ENCODE results near the gene CEACAM16.

GRCh38 chr19:44649578-44650145 lies 49.3 kb upstream of the CEACAM16 start:
- TF ChIP-seq CTCF (IDR thresholded peaks at IDR 0.05; ENCODE audit: low read depth, low read length): no peak
- no peak for TF ChIP-seq EZH2phosphoT487 (IDR thresholded peaks at IDR 0.05; ENCODE audit: low read depth)
